Activated CD8-positive, alpha-beta memory T cell treated with anti-CD3 and anti-CD28 coated beads, Interleukin-2, amount 50 U/mL, for 4 hours (primary cell): ENCODE results near the gene SFMBT1.

Experiments used
- DNase-seq: peaks from one replicate; pipeline ENCODE4 v3.0.0-alpha.2; 2020

The SFMBT1 gene

GRCh38 chr3:52879581-52879980 is 166.3 kb downstream of the SFMBT1 start:
- no peak for DNase-seq

GRCh38 chr3:52879090-52879489 is 166.8 kb downstream of the SFMBT1 start:
- no peak for DNase-seq

DNA sequence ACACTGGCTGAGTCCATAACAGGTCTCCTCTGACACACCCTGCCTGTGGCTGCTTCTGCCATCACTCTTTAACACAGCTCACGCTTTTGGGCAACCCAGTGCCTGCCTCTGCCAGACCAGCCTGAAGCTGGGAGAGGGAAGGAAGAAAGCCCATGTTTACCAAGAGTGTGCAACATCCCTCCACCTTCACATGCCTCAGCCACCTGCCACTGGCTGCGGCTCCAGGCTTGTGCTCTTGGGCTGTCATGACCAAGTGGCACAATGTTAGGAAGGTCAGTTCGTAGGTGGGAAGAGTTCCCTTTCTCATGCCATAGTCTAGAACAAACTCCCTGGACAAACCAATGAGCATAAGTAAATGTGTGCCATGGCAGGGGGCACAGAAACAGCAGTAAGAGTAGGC is 168.8 kb downstream of the SFMBT1 start:
- DNase-seq = no peak

DNA sequence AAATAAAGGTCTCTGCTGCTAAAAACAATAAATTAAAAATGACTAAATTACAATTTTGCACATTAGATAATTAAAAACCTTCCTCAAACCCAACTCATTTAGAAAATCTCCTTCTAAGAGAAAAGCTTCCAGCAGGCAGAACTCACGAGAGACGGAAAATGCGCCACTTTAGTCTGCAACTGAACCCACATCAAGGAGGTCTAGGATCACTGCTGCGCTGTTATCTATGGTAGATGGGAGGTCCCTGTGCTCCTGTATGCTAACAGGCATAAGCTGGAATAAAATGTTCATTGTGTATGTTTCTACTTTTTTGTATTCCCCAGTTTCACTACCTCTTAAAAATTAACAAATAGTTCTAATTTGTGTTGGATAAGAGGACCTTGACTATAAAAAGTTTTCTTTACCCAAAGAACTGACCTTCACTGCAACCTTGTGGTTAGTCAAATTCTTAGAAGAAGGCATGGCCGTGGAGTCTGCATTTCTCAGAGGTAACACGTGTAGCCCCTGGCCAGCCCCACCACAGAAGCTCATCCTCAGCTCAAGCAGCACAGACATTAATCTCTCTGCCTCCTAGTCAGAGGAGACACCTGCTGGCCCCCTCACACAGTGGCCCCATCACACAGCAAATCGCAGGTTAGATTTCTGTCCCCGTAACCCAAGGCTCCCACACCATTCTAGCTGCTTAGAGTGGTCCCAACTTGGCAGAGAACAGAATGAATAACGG is 170.8 kb downstream of the SFMBT1 start:
- DNase-seq = no peak

GRCh38 chr3:52874160-52874701 is 171.6 kb downstream of the SFMBT1 start:
- no peak for DNase-seq

DNA sequence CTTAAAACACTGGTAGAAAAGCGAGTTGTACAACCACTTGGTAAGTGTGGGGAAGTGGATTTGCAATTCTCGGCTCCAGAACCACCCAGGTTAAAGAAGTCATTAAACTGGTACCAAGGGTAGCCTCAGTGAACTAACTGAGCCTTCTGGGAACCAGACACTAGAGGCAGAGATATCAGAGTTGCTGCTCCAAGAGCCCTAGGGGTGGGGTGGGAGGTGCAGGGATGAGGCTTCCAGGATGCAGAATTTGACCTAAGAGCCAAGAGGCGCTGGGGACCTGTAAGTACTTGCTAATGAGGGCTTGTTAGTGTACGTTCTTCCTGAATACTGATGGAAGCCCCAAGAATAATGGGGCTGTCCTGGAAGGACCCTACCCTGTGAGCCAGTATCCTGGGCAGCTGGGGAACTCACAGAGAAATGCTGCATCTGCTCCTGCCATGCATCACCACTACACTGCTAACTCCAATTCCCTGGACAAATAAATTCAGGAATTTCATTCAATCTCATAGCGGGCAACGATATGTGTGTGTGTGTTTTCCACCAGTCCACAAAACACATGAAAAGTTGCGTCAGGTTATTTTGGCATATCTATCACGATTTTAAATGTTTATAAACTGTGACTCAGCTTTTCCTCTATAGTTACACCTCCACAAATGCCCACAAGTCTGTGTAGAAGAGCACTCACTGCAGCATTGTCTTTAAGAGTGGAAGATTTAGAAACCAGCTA is 172.3 kb downstream of the SFMBT1 start:
- DNase-seq = no peak

GRCh38 chr3:52872245-52872644 is 173.6 kb downstream of the SFMBT1 start:
- DNase-seq = no peak

DNA sequence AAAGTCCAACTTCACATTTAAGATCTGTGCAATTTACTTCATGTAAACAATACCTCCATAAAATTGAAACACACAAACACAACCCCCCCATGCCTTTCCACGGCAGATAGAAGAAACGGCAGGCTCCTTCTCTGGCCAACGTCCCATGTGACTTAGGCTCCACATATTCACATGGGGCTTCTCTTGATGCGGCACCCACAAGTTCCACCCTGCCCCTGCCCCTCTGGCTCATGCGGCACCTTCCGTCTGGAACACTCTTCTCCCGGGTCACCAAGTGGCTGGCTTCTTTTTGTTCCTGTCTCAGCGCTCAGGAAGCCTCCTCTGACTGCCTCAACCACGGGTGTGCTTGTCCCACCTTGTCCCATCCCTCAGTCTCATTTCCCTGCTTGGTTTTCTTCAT is 174.1 kb downstream of the SFMBT1 start:
- DNase-seq = no peak

DNA sequence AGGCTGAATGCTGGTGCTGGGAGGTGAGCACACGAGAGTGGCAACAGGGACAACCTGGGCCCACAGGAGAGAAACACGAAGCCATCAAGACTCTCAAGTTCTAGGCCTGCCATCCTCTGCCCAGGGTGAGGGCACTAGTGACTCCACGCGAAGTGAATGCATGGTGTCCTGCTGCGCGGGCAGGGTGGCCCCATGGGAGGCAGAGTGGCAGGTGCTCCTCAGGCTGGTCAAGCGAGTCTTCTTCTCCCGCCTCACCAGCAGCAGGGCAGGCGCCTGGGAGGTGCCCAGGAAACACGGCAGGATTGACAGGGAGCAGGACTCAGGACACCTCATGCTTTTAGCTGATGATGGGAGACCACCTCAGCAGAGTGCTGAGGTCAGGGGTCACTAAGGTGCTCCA is 175.4 kb downstream of the SFMBT1 start:
- no peak for DNase-seq

DNA sequence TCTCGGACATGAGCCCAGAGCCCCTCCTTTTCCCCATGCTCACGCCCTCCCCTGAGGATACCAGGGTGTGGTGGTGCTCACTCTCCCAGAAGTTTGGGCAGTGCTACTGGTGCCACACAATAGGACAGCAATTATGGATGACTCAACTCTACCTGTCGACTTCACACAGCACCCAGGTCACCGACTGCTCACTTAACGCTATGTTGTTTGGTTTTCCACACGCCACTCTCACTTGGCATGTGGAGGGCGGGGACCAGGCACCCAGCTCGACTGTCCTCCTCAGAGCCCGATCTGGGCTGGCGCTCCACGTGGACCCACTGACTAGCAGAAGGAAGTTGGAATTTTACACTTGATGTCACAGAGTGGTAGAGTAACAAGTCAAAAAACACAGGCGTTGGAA is 179.4 kb downstream of the SFMBT1 start:
- DNase-seq = no peak

GRCh38 chr3:52865994-52866393 is 179.9 kb downstream of the SFMBT1 start:
- DNase-seq = no peak

GRCh38 chr3:52860424-52860768 is 185.5 kb downstream of the SFMBT1 start:
- no peak for DNase-seq

DNA sequence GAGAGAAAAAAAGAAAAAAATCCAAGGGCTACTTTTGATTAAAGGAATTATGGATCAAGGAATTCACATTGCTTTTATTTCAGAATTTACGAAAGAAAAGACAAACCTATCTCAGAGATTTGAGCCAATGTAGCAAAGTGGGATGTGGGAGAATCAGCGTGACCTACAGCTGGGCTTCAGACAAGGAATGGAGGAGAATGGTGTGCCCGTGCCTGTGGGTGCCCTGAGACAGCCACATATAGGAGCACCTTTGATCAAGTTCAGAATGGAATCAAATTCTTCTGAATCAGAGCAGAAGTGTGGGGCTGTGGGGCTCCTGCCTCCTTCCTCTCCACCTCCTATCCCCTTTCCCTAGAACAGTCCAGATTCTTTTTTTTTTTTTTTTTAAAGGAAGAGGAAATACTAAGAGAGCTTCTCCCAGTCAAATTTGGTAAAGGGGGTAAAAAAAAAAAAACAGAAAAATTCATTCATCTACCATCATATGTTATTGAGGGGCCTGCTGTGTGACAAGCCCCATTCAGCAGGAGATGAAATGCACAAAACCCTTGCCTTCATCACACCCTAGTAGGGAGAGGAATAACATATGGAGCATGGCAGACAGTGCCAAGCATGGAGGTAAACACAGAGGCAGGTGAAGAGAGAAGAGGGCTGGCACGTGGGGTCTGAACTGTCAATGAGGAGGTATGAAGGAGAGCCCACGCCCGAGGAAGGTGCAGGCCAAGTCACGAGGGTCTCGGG is 186.0 kb downstream of the SFMBT1 start:
- no peak for DNase-seq

- no peak for DNase-seq
Measured at GRCh38 chr3:52857864-52858263, 188.0 kb downstream of the SFMBT1 start.

- DNase-seq = no peak
Measured at GRCh38 chr3:52857133-52857532, 188.7 kb downstream of the SFMBT1 start.

GRCh38 chr3:52856666-52857065 is 189.2 kb downstream of the SFMBT1 start:
- DNase-seq = no peak

DNA sequence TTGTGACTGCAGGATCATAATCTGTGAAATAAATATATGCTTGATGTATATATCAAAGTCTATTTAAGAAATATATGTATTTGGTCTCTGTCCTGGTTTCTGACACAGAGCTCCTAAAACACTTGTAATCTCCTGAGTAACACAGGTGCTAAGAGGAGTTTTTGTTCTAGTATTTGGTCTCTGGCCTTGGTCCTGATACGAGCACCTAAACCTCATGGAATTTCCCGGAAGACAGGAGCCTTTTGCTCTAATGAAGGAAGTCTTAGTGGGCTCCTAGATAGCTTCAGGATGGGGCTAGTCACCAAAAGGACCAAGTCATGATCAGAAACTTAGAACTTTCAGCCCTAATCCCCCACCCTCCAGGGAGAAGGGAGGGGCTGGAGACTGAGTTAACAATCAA is 191.9 kb downstream of the SFMBT1 start:
- DNase-seq = no peak
